ENCODE data around the gene CD55.

The CD55 gene, protein sequence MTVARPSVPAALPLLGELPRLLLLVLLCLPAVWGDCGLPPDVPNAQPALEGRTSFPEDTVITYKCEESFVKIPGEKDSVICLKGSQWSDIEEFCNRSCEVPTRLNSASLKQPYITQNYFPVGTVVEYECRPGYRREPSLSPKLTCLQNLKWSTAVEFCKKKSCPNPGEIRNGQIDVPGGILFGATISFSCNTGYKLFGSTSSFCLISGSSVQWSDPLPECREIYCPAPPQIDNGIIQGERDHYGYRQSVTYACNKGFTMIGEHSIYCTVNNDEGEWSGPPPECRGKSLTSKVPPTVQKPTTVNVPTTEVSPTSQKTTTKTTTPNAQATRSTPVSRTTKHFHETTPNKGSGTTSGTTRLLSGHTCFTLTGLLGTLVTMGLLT

DNA sequence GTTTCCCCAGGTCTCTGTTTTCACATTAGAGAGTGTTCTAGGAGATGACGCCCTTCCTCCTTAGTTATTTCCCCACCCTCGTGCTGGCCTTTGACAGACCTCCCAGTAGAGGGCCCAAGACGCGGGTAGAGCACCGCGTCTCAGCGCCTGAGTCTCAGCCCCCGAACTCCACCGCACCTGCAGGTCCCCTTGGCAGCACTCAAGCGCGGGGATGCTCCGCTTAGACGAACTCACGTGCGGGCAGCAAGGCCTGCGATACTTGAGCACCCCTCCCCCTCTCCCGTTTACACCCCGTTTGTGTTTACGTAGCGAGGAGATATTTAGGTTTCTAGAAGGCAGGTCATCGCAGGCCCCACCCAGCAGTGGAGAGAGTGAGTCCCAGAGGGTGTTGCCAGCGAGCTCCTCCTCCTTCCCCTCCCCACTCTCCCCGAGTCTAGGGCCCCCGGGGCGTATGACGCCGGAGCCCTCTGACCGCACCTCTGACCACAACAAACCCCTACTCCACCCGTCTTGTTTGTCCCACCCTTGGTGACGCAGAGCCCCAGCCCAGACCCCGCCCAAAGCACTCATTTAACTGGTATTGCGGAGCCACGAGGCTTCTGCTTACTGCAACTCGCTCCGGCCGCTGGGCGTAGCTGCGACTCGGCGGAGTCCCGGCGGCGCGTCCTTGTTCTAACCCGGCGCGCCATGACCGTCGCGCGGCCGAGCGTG lies at the start of gene CD55:
Gene CD55, plus strand, starts transcription at position 600 of the 711 bp plus-strand sequence. Its CDS starts 88 bp downstream, at position 688.
- TF ChIP-seq GATA3 (IDR thresholded peaks at IDR 0.05; ENCODE audit: low read depth, low read length), result no peak
- no peak for TF ChIP-seq GATA2 (IDR thresholded peaks at IDR 0.05; ENCODE audit: low read depth, low read length)

DNA sequence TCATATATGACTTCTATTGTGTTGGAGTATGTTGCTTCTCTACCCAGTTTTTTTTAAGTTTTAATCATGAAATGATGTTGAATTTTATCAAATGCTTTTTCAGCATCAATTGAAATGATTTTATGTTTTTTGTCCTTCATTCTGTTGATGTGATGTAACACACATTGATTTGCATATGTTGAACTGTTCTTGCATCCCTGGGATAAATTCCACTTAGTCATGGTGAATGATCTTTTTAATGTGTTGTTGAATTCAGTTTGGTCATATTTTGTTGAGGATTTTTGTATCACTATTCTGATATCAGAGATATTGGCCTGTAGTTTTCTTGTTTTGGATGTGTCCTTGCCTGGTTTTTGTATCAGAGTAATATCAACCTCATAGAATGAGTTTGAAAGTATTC lies 46.6 kb upstream of the CD55 start:
- TF ChIP-seq GATA3 (IDR thresholded peaks at IDR 0.05; ENCODE audit: low read depth, low read length) (no peak), GATA2 (IDR thresholded peaks at IDR 0.05; ENCODE audit: low read depth, low read length) (no peak)

DNA sequence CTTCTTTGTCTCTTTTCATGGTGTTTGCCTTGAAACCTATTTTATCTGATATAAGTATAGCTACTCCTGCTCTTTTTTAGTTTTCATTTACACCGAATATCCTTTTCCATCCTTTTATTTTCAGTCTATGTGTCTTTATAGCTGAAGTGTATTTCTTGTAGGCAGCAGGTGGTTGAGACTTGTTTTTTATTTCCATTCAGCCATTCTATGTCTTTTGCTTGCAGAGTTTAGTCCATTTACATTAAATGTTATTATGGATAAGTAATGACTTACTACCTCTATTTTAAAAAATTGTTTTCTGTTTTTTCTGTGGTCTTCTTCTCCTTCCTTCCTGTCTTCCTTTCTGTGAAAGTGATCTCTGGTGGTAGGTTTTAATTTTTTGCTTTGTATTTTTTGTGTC lies 45.0 kb upstream of the CD55 start:
- no peak for TF ChIP-seq GATA2 (IDR thresholded peaks at IDR 0.05; ENCODE audit: low read depth, low read length)
- no peak for TF ChIP-seq GATA3 (IDR thresholded peaks at IDR 0.05; ENCODE audit: low read depth, low read length)

DNA sequence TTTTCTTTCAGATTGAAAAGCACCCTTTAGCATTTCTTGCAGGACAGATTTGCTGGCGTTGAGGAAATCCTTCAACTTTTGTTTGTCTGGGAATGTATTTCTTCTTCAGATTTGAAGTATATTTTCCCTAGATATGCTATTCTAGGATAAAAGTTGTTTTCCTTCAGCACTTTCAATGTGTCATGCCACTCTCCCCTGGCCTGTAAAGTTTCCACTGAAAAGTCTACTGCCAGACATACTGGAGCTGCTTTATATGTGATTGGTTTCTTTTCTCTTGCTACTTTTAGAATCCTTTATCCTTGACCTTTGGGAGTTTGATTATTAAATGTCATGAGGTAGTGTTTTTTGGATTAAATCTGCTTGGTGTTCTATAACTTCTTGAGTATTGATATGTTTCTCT lies 44.2 kb upstream of the CD55 start:
- no peak for TF ChIP-seq GATA3 (IDR thresholded peaks at IDR 0.05; ENCODE audit: low read depth, low read length)

DNA sequence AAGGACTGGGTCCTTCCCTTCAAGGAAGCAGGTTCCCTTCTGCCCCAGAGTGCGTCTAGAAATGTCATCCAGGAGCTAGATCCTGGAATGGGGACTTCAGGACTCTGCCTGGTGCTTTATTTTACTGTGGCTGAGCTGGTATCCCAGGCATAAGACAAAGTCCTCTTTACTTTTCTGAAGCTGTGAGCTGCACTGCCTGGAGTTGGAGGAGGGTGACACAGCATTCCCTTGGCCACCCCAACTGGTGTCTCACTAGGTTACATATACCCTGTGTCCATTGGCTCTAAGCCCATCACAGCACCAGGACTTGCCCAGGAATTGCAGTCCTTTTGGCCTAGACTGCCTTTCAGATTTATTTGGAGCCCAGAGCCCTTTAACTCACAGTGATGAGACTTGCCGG lies 41.8 kb upstream of the CD55 start:
- TF ChIP-seq GATA2 (IDR thresholded peaks at IDR 0.05; ENCODE audit: low read depth, low read length) (no peak), GATA3 (IDR thresholded peaks at IDR 0.05; ENCODE audit: low read depth, low read length) (no peak)

DNA sequence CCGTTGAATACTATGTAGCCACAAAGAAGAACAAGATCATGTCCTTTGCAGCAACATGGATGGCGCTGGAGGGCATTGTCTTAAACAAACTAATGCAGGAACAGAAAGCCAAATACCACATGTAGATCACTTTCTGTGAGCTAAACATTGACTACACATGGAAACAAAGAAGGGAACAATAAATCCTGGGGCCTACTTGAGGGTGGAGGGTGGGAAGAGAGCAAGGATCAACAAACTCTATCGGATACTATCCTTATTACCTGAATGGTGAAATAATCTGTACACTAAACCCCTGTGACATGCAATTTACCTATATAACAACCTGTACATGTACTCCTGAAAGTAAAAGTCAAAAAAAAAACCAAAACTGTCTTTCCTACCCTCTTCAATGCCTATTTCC lies 40.8 kb upstream of the CD55 start:
- TF ChIP-seq GATA2 (IDR thresholded peaks at IDR 0.05; ENCODE audit: low read depth, low read length) (no peak), GATA3 (IDR thresholded peaks at IDR 0.05; ENCODE audit: low read depth, low read length) (no peak)

DNA sequence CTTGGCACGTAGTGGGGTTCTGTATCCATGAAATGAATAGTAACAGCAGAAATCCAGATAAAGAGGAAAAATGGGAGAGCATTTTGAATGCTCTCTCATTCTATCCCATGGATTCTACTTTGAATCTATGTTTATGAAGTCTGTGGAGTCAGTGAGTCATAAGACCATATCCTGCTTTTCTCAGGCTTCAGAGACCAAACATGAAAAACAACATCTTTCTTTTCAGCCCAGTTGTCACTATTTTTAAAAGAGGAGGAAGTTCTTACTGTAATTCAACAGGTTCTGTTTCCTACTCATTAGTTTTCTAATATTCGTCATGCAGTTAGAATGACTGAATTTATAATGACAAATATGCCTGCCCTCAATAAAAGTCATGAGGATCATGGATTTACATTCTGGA lies 39.4 kb upstream of the CD55 start:
- TF ChIP-seq GATA2 (IDR thresholded peaks at IDR 0.05; ENCODE audit: low read depth, low read length), result no peak
- TF ChIP-seq GATA3 (IDR thresholded peaks at IDR 0.05; ENCODE audit: low read depth, low read length), result no peak

DNA sequence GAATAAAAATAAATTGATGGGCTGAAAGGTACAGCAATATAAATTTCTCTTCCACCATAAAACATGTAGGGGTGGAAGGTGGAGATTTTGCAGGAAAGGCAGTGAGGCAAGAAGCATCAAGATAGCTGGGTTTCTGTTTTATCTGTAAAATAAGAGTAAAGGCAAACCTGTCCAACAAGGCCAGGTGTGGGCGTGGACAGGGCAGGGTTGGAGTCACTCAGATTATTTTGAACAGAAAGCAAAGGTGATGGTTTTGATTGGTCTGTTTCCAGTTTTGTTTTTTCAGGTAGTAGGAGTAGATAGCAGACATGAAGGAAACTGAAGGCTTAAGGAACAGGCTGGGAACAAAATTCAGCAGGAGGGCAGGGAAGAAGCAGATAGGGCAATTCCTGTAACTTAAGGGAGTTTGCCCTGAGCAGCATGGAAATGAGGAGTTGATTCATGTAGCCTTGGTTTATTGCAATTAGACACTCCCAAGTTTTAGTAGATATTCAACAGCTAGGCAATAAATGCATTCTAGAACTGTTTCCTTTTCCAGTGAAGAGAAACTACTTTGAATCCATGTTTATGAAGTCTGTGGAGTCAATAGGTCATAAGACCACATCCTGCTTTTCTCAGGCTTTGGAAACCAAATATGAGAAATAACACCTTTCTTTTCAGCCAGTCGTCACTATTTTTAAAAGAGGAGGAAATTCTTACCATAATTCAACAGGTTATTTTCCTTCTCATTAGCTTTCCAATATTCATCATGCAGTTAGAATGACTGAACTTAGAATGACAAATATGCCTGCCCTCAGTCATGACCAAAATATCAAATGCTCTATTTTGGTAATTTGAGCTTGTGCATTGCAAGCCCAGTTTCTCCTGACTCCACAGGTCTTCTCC lies 38.7 kb upstream of the CD55 start:
- TF ChIP-seq GATA2 (IDR thresholded peaks at IDR 0.05; ENCODE audit: low read depth, low read length) (no peak), GATA3 (IDR thresholded peaks at IDR 0.05; ENCODE audit: low read depth, low read length) (no peak)

DNA sequence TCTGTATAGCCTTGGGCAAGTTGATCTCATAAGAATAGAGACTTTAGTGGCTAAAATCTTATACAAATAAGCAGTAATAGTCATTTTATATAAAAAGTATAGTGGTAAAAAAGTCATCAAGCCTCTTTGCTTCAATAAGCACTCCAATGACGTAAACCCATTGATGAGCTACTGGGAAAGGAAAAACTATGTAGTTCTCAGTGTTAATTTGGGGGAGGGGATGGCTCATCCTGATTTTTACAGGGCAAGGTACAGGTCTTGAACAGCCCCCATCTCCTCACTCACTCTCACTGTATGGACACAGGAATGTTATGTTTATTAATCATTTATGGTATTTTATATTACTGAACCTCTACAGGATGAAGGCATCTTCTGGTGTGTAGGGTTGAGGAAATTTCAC lies 38.1 kb upstream of the CD55 start:
- TF ChIP-seq GATA3 (IDR thresholded peaks at IDR 0.05; ENCODE audit: low read depth, low read length) (no peak), GATA2 (IDR thresholded peaks at IDR 0.05; ENCODE audit: low read depth, low read length) (no peak)

DNA sequence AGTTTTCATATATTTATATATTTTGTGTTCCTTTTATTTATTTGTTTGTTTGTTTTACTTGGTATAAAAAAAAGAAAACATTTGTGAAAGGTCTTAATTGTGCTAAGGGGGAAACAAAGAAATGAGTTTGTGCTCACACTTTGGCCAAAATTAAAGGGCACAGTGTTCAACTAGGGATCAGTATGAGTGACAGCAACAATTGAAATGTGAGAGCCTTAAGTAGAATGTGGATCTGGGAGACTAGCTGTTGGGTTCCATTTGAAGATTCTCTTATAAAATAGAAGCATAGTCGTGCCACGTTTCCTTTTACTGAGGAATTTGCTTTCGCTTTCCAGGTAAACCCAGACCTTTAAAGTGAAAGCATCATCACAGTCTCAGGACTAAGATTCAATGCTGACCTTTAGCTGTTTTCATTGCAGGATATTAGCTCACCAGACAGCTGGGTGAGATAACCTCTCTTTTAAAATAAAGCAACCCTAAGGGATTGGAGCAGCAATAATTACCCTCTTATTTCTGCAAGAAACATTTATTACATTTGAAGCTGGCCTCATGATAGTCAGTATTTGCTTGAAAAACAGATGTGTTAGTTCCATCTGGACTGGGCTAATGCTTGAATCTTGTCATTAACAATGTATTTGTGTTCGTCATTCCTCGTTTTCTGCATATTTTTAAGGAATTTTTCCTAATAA lies 37.1 kb upstream of the CD55 start:
- TF ChIP-seq GATA3 (IDR thresholded peaks at IDR 0.05; ENCODE audit: low read depth, low read length) (no peak), GATA2 (IDR thresholded peaks at IDR 0.05; ENCODE audit: low read depth, low read length) (no peak)

DNA sequence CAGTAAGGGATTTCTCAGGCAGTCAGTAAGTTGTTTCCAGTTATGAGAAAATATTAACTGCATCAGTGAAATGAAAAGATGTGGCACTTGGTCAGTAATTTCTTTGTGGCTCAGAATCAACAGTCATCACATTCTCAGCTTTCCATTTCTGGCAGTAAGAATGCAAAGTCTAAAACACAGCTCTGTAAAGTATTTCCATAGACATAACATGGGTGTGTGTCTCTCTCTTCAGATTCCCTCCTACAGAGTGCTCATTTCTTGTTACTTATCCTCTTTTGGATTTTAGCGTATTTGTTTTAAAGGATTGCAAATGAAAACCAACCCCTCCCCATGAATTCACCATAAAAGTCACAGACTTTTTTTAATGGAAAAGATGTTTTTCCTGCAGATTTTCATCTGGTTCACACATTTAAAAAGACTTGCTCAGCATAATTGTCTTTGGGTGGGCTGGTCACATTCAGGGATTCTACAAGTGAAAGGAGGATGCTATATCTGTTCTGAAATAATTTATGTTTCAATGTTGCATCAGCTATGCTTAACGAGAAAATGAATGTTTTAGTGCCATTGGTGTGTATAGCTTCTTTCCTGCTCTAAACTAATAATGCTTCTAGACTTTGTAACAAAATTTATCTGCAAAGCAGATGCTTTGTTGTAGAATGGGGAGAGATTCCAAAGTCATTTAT lies 34.6 kb upstream of the CD55 start:
- no peak for TF ChIP-seq GATA2 (IDR thresholded peaks at IDR 0.05; ENCODE audit: low read depth, low read length)

DNA sequence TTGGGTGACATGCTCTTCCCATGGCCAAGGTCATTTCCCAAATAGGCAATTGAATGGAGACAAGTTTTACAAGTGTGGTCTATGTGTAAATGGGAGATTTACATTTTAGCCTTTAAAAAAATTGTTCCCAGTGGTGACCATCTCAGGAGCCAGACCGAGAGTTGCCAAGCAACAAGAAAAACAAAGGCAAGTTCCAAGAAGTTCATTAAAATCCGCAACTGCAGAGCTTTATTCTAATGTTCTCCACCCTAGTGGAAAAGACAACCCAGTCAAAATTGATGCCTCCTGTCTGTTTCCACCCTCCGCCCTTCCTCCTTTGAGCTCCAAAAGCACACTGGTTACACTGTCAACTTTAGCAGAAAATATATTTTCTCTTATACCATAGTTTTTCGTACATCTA lies 33.2 kb upstream of the CD55 start:
- no peak for TF ChIP-seq GATA2 (IDR thresholded peaks at IDR 0.05; ENCODE audit: low read depth, low read length)
- TF ChIP-seq GATA3 (IDR thresholded peaks at IDR 0.05; ENCODE audit: low read depth, low read length), result no peak

DNA sequence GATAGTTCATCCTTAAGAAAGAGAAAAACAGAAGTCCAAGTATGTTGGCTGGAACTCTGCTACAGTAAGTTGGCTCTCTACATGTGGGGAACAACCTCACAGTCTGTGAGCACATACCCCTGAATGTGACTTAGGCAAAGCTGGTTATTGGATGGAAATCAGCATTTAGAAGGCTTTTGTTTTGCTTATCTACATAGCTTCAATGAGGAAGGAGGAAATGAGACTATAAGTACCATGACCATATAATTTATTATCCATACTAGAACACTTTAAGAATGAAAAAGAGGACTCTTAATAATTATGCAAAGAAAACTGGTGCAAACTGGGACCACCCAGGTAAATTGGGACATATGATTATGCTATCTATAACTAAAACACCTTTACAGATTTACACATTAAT lies 31.7 kb upstream of the CD55 start:
- no peak for TF ChIP-seq GATA3 (IDR thresholded peaks at IDR 0.05; ENCODE audit: low read depth, low read length)
- TF ChIP-seq GATA2 (IDR thresholded peaks at IDR 0.05; ENCODE audit: low read depth, low read length), result no peak

Measured in SH-SY5Y (cell line).